H1 (cell line): ENCODE results near the gene ASB13. TPM values are rescaled to one million over a fixed set of nuclear protein-coding genes. Genes with fewer than 3 reads are reported as not detected.

Experiments used
- CTCF ChIA-PET: fragments of 300-600 bp; sonication (Branson Sonifier 250); formaldehyde crosslinking; loops from one replicate; lab custom pipeline; 2021; ENCODE audit not compliant: partially characterized antibody; lab: Charles Lee
- POLR2A ChIA-PET: fragments of 300-600 bp; sonication (Branson Sonifier 250); formaldehyde crosslinking; loops from one replicate; lab custom pipeline; 2021; ENCODE audit warnings: inconsistent platforms; ENCODE audit not compliant: partially characterized antibody; lab: Charles Lee
- DNase-seq, 2 experiments: peaks; one replicate each; pipeline versions ENCODE4 v3.0.0 to v3.0.0-alpha.2; 2010 to 2022; ENCODE audit warnings: low spot score in 2 of 2, low read depth in 1 of 2, mixed read lengths in 1 of 2
- FAIRE-seq: peaks from 2 replicates; lab custom pipeline; 2011; peaks lifted over from hg19 to GRCh38; lab: Jason Lieb, UNC
- H2AFZ ChIP-seq: 2 replicates; pipeline ENCODE4 v1.8.1; 2012; ENCODE audit warnings: low read length, inconsistent platforms
- H2AK5ac ChIP-seq: 2 replicates; pipeline ENCODE4 v1.6.1; 2013; ENCODE audit warnings: low read depth, low read length
- H2BK120ac ChIP-seq: replicated peaks from 2 replicates; pipeline ENCODE3; 2013; ENCODE audit warnings: low read depth, low read length, inconsistent platforms
- H2BK12ac ChIP-seq: 2 replicates; pipeline ENCODE4 v1.6.1; 2013; ENCODE audit warnings: low read depth, low read length
- H2BK15ac ChIP-seq: 2 replicates; pipeline ENCODE4 v1.6.1; 2013; ENCODE audit warnings: low read length
- H2BK20ac ChIP-seq: 2 replicates; pipeline ENCODE4 v1.6.1; 2013; ENCODE audit warnings: low read length
- H2BK5ac ChIP-seq: 2 replicates; pipeline ENCODE4 v1.6.1; 2013; ENCODE audit warnings: low read depth, low read length
- H3K14ac ChIP-seq: 2 replicates; pipeline ENCODE4 v1.6.1; 2013; ENCODE audit warnings: inconsistent platforms; ENCODE audit not compliant: insufficient read length
- H3K18ac ChIP-seq: 2 replicates; pipeline ENCODE4 v1.6.1; 2013; ENCODE audit warnings: low read length; ENCODE audit errors: extremely low read depth
- H3K23ac ChIP-seq: 2 replicates; pipeline ENCODE4 v1.6.1; 2013; ENCODE audit warnings: inconsistent platforms; ENCODE audit not compliant: insufficient read length
- H3K23me2 ChIP-seq: 2 replicates; pipeline ENCODE4 v1.6.1; 2013; ENCODE audit warnings: low read depth, low read length
- H3K27ac ChIP-seq: 2 replicates; pipeline ENCODE4 v1.6.1; 2011; ENCODE audit warnings: low read depth, low read length, inconsistent platforms
- H3K27me3 ChIP-seq, 4 experiments: replicated peaks in 1 of 4; 1 replicate in 1 of 4; 2 replicates in 3 of 4; pipeline versions ENCODE4 v1.6.1 to v1.8.1; 2011 to 2013; ENCODE audit warnings: low read length in 3 of 4, mild to moderate bottlenecking in 3 of 4, inconsistent platforms in 2 of 4, mixed read lengths in 2 of 4, moderate library complexity in 1 of 4; ENCODE audit not compliant: control insufficient read depth in 3 of 4, insufficient read depth in 3 of 4; ENCODE audit errors: extremely low read depth in 1 of 4
- H3K36me3 ChIP-seq, 4 experiments: 2 replicates each; pipeline versions ENCODE4 v1.6.1 to v1.8.1; 2011 to 2013; ENCODE audit warnings: mild to moderate bottlenecking in 4 of 4, low read length in 3 of 4, moderate library complexity in 2 of 4, control low read depth in 1 of 4, inconsistent platforms in 1 of 4; ENCODE audit not compliant: insufficient read depth in 4 of 4, control insufficient read depth in 2 of 4
- H3K4ac ChIP-seq: replicated peaks from 2 replicates; pipeline ENCODE3; 2013; ENCODE audit warnings: low read length, low read depth, mixed read lengths, inconsistent platforms; ENCODE audit not compliant: insufficient read length
- H3K4me1 ChIP-seq, 4 experiments: replicated peaks in 1 of 4; 1 replicate in 1 of 4; 2 replicates in 3 of 4; pipeline versions ENCODE4 v1.6.1 to v1.8.1; 2011 to 2013; ENCODE audit warnings: low read length in 3 of 4, inconsistent platforms in 2 of 4, mixed read lengths in 1 of 4; ENCODE audit not compliant: insufficient read depth in 4 of 4, control insufficient read depth in 3 of 4
- H3K4me2 ChIP-seq, 2 experiments: 2 replicates each; pipeline versions ENCODE4 v1.6.1 to v1.8.1; 2011 to 2013; ENCODE audit warnings: low read depth in 2 of 2, low read length in 2 of 2, control low read depth in 1 of 2, inconsistent platforms in 1 of 2, mild to moderate bottlenecking in 1 of 2; ENCODE audit not compliant: insufficient read depth in 1 of 2
- H3K4me3 ChIP-seq, 4 experiments: fragments of 200-600, 300-600 bp in 1 of 4; sonication (generic), shearing (Covaris generic), sonication (Bioruptor Twin) in 1 of 4; 2 replicates each; pipeline versions ENCODE4 v1.5.1 to v1.8.1; 2011 to 2016; ENCODE audit warnings: low read length in 4 of 4, low read depth in 3 of 4, control low read depth in 2 of 4, inconsistent platforms in 2 of 4, mild to moderate bottlenecking in 2 of 4, mixed read lengths in 1 of 4, moderate library complexity in 1 of 4; ENCODE audit not compliant: insufficient read depth in 2 of 4; ENCODE audit errors: extremely low read depth in 1 of 4
- H3K56ac ChIP-seq: replicated peaks from 2 replicates; pipeline ENCODE3; 2013; ENCODE audit warnings: low read depth, mild to moderate bottlenecking, mixed read lengths, low read length, inconsistent platforms; ENCODE audit not compliant: insufficient read length
- H3K79me1 ChIP-seq: 2 replicates; pipeline ENCODE4 v1.6.1; 2013; ENCODE audit warnings: low read depth, low read length, control low read depth
- H3K79me2 ChIP-seq, 2 experiments: 2 replicates each; pipeline versions ENCODE4 v1.6.1 to v1.8.1; 2012 to 2013; ENCODE audit warnings: low read length in 2 of 2, mild to moderate bottlenecking in 2 of 2, inconsistent platforms in 1 of 2; ENCODE audit not compliant: insufficient read depth in 2 of 2, control insufficient read depth in 1 of 2
- H3K9ac ChIP-seq, 4 experiments: replicated peaks in 1 of 4; 1 replicate in 1 of 4; 2 replicates in 3 of 4; pipeline versions ENCODE4 v1.6.1 to v1.8.1; 2011 to 2013; ENCODE audit warnings: low read depth in 3 of 4, low read length in 3 of 4, control low read depth in 2 of 4, mild to moderate bottlenecking in 2 of 4, moderate library complexity in 2 of 4, inconsistent platforms in 1 of 4; ENCODE audit errors: extremely low read depth in 1 of 4
- H3K9me3 ChIP-seq, 2 experiments: 2 replicates each; pipeline versions ENCODE4 v1.6.1 to v1.8.1; 2012 to 2013; ENCODE audit warnings: mild to moderate bottlenecking in 2 of 2, moderate library complexity in 2 of 2, control low read depth in 1 of 2, inconsistent platforms in 1 of 2, low read depth in 1 of 2, low read length in 1 of 2, mixed read lengths in 1 of 2; ENCODE audit not compliant: insufficient read depth in 2 of 2
- H4K20me1 ChIP-seq, 2 experiments: replicated peaks in 1 of 2; 2 replicates each; pipeline versions ENCODE3 to v1.8.1; 2011 to 2013; ENCODE audit warnings: inconsistent platforms in 2 of 2, low read length in 2 of 2, mild to moderate bottlenecking in 1 of 2; ENCODE audit not compliant: insufficient read depth in 2 of 2, control insufficient read depth in 1 of 2
- H4K5ac ChIP-seq: 2 replicates; pipeline ENCODE4 v1.6.1; 2013; ENCODE audit warnings: low read length, low read depth, mixed read lengths, inconsistent platforms; ENCODE audit not compliant: insufficient read length
- H4K8ac ChIP-seq: 2 replicates; pipeline ENCODE4 v1.8.0; 2013; ENCODE audit warnings: mild to moderate bottlenecking, moderate library complexity, low read length, inconsistent platforms; ENCODE audit not compliant: insufficient read depth; ENCODE audit errors: extremely low read depth
- H4K91ac ChIP-seq: replicated peaks from 2 replicates; pipeline ENCODE3; 2013; ENCODE audit warnings: low read length, mixed read lengths, inconsistent platforms; ENCODE audit not compliant: insufficient read length
- ASH2L ChIP-seq: fragments of 200-600, 300-600 bp; sonication (generic); IDR thresholded peaks from one replicate; pipeline ENCODE4 v1.7.1; 2017; ENCODE audit warnings: low read length
- KDM1A ChIP-seq: fragments of 200-600, 300-600 bp; sonication (generic); IDR thresholded peaks from 2 replicates; pipeline ENCODE4 v1.7.1; 2016; ENCODE audit warnings: mild to moderate bottlenecking, low read length, borderline replicate concordance
- WGBS, 2 experiments: shearing (Covaris generic) in 1 of 2; methylation state at CpG; one replicate each; pipeline versions ENCODE4 v1.1.6 to v1.1.7; 2013 to 2015; ENCODE audit warnings: low lambda C conversion rate in 2 of 2, mixed read lengths in 2 of 2, inconsistent platforms in 1 of 2, low coverage in 1 of 2, missing lambda C conversion rate in 1 of 2; ENCODE audit not compliant: insufficient replicate concordance in 2 of 2, insufficient coverage in 1 of 2, insufficient read length in 1 of 2; ENCODE audit errors: extremely low coverage in 1 of 2, missing lambda C conversion rate in 1 of 2; 5-methylcytosine and 5-hydroxymethylcytosine counted together
- polyA plus RNA-seq, 7 experiments: library from polyadenylated mRNA; depleted of rRNA in 3 of 7; stranded (reverse) in 5 of 7; unstranded in 2 of 7; fragments of >200 nt in 5 of 7; fragments of 200-250 nt in 2 of 7; gene quantifications; 1 replicate in 5 of 7; 2 replicates in 1 of 7; 4 replicates in 1 of 7; pipeline versions ENCODE4 v1.2.1 to v1.2.3, GENCODE V29; 2011 to 2013; ENCODE audit warnings: missing spikeins in 2 of 7, mixed read lengths in 2 of 7
- total RNA-seq: library from RNA; stranded (reverse); fragmentation: NEBNext Ultra II Directional; extraction: Animal tissue kit (Norgen Biotek cat#: 25700); gene quantifications from 2 replicates; pipeline ENCODE4 v1.2.1, GENCODE V29; 2021
- TF ChIP-seq, protein P1 (sequence below): IDR thresholded peaks from 2 replicates; pipeline ENCODE4 v1.6.1; 2012; ENCODE audit warnings: inconsistent platforms

Gene ASB13
- total and polyA plus RNA-seq, 2 of the 8 experiments (the other 6 are each of a cell fraction or from before 2014, with no cell fraction given): 12.3 to 20.2 TPM

DNA sequence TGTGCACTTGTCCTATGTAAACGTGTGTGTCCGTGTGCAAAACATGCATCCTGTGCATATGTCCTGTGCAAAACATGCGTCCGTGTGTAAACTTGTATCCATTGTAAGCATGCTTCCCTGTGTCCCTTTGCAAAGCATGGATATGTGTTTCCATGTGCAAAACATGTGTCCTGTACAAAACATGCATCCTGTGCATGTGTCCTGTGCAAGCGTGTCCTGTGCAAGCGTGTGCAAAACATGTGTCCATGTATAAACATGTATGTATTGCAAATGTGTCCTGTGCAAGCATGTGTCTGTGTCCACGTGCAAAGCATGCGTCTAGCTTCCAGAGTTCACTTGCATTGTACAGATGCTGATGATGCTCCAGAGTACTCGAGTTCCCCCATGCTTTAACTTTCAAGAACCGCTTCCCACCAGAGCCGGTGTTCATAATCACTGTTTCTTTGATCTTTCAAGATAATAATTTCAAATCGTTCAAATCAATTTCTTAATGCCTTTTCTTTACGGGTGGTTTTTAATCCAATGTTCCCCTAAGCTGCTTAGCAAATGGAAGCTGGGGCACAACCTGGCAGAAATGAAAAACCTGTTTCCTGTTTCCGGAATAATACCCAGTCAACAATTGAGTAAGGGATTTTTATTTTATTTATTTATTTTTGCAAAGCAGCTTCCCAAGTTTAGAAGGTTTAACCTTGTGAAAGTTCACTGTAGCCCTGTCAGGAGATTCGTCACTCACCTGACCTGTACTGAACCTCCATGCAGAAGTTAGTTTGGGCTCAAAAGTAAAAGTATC lies 641 bp upstream of the ASB13 start:
- H4K8ac ChIP-seq: peak overlapping the region; percentile 89
- ChIA-PET CTCF (interaction anchor here (3.3 kb wide), 1 partner anchor 12 kb away, joined by 11 read pairs; no protein-coding TSS in a partner anchor), POLR2A (interaction anchor here (1.0 kb wide), 1 partner anchor 11 kb away, joined by 3 read pairs; no protein-coding TSS in a partner anchor)
- no peak for FAIRE-seq
- no peak overlapping the region for H2BK15ac ChIP-seq
- no peaks in the 10 kb centered on the region for H3K36me3 ChIP-seq
- H3K79me1 ChIP-seq: no peaks in the 10 kb centered on the region
- no peak overlapping the region for H3K4ac ChIP-seq
- H3K27ac ChIP-seq: no peak overlapping the region
- DNase-seq: no peak
- no peak overlapping the region for H3K14ac ChIP-seq
- H3K9me3 ChIP-seq: no peaks in the 10 kb centered on the region
- no peak overlapping the region for H3K56ac ChIP-seq
- H3K4me3 ChIP-seq: peak overlapping the region; percentile 26 to 97 (median 81)
- H2AFZ ChIP-seq: peak overlapping the region; percentile 100
- peak overlapping the region; percentile 95 to 100 for H3K4me2 ChIP-seq
- WGBS, 2 experiments: 60% methylated on average over 15 of the region's 15 CpGs; no CpG with 5 or more reads in 1 of the 2 experiments
- H3K23ac ChIP-seq: peak overlapping the region; percentile 5
- no peak overlapping the region for H3K18ac ChIP-seq
- H3K23me2 ChIP-seq: peaks cover 5% of the 10 kb centered on the region
- no peak overlapping the region for H2BK12ac ChIP-seq
- H2BK5ac ChIP-seq: no peak overlapping the region
- peak overlapping the region in 2 of 4 experiments; percentile 35 to 75; a peak in 2 of 7 replicates for H3K9ac ChIP-seq
- no peak overlapping the region for H4K91ac ChIP-seq
- H2BK20ac ChIP-seq: no peak overlapping the region
- TF ChIP-seq KDM1A (no peak), ASH2L (peak; percentile 22)
- TF ChIP-seq, protein P1, sequence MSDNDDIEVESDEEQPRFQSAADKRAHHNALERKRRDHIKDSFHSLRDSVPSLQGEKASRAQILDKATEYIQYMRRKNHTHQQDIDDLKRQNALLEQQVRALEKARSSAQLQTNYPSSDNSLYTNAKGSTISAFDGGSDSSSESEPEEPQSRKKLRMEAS: peak; percentile 4; the same call in 1 of the 2 replicates
- H2AK5ac ChIP-seq: no peak overlapping the region
- no peak overlapping the region for H4K5ac ChIP-seq
- H4K20me1 ChIP-seq: peaks cover 5 to 6% of the 10 kb centered on the region in 2 experiments
- H3K27me3 ChIP-seq: 0 out of 7 replicates have a peak, but pooled peaks cover 0 to 4% (median 1%) of the 10 kb centered on the region in 4 experiments
- H2BK120ac ChIP-seq: no peak overlapping the region
- H3K4me1 ChIP-seq: peaks cover 2 to 14% (median 12%) of the 10 kb centered on the region in 4 experiments
- H3K79me2 ChIP-seq: peaks cover 0 to 20% of the 10 kb centered on the region in 2 experiments; a peak in 2 of 4 replicates
